NB4 (cell line): ENCODE measurements around the gene IL17REL.

Experiments
- DNase-seq: peaks from one replicate; pipeline ENCODE4 v3.0.0; 2010; ENCODE audit warnings: low read depth
- H3K4me3 ChIP-seq: one replicate; pipeline ENCODE4 v1.5.1; 2011; ENCODE audit warnings: mild to moderate bottlenecking, low read depth, low read length, moderate library complexity
- MYC ChIP-seq: IDR thresholded peaks from 2 replicates; pipeline ENCODE4 v1.6.1; 2011; ENCODE audit warnings: low read depth, low read length
- POLR2A ChIP-seq: IDR thresholded peaks from 2 replicates; pipeline ENCODE4 v1.6.1; 2011; ENCODE audit warnings: mild to moderate bottlenecking; ENCODE audit not compliant: insufficient read length; ENCODE audit errors: extremely low read depth
- TF ChIP-seq, protein P1 (sequence below): IDR thresholded peaks from one replicate; pipeline ENCODE4 v1.5.1; 2012; ENCODE audit warnings: low read depth, low read length
- TF ChIP-seq, protein P2 (sequence below): IDR thresholded peaks from 2 replicates; pipeline ENCODE4 v1.6.1; 2011; ENCODE audit warnings: low read depth, low read length

IL17REL gene

DNA sequence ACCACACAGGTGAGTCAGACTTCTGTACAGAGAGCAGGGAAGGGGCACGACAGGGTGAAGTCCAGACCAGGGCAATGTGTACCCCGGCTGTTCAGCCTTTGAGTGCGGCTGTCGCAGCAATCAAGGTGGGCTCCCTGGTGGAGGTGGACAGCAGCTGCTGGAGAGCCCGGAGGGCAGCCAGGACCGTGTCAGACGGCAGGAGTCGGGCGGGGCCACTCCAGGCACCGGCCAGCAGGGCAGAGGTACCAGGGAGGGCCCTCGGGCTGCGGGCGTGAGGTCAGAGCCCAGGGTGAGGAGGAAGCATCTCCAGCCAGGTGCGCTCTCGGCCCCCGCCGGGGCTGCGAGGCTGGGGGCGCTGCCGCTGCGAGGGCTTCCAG, 52.8 kb downstream of the IL17REL start:
- TF ChIP-seq, protein P1, sequence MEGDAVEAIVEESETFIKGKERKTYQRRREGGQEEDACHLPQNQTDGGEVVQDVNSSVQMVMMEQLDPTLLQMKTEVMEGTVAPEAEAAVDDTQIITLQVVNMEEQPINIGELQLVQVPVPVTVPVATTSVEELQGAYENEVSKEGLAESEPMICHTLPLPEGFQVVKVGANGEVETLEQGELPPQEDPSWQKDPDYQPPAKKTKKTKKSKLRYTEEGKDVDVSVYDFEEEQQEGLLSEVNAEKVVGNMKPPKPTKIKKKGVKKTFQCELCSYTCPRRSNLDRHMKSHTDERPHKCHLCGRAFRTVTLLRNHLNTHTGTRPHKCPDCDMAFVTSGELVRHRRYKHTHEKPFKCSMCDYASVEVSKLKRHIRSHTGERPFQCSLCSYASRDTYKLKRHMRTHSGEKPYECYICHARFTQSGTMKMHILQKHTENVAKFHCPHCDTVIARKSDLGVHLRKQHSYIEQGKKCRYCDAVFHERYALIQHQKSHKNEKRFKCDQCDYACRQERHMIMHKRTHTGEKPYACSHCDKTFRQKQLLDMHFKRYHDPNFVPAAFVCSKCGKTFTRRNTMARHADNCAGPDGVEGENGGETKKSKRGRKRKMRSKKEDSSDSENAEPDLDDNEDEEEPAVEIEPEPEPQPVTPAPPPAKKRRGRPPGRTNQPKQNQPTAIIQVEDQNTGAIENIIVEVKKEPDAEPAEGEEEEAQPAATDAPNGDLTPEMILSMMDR = no peak
- H3K4me3 ChIP-seq = peak overlapping the region; percentile 42
- DNase-seq = no peak

DNA sequence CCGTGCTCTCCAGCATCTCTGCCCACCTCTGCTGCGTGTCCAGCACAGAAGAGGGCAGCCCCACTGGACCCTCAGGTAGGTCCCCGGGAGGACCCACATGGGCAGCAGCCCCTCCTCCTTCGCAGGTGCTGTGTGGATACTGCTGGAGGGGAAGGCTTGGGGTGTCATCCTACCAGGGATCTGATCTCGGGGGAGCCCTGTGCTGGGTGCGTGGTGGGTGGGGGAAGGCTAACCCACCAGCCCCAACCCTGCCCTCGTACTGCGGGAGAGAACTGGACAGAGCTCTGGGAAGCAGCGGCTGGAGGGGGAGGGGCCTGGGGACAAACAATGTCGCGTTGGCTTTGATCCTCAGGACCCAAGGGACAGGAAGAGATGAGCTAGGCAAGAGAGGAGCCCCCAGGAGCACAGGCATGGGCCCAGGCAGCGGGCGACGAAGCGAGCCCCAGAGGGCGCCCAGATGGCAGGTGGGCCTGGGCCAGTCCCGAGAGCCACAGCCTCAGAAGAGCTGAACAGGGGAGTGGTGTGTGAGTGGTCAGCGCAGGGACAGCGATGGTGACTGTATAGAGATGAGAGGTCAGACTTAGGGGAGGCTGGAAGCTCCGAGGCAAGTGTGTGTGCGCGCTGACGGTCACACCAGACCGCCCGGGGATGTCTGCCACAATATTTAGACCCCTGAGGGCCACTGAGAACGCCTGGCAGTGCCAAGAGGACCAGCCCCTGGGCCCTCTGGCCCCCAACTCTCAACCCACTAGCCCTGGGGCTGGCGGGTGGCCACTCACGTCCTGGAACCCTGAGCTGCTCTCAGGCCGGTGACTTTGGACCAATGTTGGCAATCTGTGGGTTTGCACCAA, 53.4 kb downstream of the IL17REL start:
- H3K4me3 ChIP-seq = peak overlapping the region; percentile 42
- no peak for DNase-seq
- TF ChIP-seq, protein P1 = no peak
- TF ChIP-seq MYC (no peak), POLR2A (no peak)
- TF ChIP-seq, protein P2, sequence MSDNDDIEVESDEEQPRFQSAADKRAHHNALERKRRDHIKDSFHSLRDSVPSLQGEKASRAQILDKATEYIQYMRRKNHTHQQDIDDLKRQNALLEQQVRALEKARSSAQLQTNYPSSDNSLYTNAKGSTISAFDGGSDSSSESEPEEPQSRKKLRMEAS = no peak

DNA sequence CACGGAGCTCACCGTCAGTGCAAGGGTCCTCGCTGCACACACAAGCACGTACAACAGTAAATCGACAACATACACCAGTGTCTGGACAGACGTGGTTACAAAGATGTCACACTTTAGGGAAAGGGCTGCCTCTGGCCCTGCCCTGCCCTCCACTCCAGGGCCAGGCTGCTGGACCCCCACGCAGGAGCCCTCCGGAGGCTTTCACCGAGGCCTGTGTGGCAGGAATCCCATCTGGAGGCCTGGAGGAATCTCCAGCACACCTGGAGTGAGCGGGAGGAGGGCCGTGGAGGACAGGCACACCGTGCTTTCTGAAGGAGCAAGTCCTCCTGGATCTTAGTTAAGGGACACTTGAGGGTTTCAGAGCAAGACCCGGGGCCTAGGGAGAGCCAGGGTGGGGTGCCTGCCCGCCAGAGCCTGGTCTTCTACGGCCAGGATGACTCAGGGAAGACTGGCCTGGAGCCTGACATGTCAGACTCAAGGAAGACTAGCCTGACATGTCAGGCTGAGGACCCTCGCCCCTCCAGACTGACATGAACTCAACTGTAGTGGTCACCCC, 54.1 kb downstream of the IL17REL start:
- TF ChIP-seq, protein P1 = no peak
- TF ChIP-seq MYC (no peak), POLR2A (no peak)
- TF ChIP-seq, protein P2 = no peak

DNA sequence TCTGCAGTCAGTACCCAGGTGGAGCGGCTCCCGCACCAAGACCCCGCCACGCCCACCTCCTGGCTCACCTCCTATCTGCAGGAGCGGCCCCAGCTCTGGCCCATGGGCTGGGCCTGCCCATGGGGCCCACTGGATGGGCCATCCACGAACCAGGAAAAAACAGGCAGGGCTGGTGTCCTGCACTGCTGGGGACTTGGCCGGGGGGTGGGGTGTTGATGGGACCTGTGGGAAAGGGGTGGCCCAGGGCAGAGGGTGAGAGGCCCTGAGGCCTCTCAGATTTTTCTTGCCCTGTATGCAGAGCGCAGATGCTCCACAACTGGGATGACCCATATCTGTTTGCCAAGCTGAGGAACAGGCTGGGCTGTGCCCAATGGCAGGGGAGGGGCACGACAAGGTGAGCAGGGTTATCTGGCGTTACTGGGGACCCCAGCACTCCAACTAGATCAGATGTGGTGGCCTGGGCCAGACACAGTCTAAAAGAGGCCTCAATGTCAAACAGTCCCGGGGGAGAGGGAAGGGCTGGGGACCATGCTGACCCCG, 54.7 kb downstream of the IL17REL start:
- TF ChIP-seq POLR2A (no peak), MYC (no peak)
- no peak for DNase-seq
- no peak overlapping the region for H3K4me3 ChIP-seq

More for the DNA sequence above, 54.1 kb downstream of the IL17REL start:
- H3K4me3 ChIP-seq = no peak overlapping the region
- DNase-seq = no peak

DNA sequence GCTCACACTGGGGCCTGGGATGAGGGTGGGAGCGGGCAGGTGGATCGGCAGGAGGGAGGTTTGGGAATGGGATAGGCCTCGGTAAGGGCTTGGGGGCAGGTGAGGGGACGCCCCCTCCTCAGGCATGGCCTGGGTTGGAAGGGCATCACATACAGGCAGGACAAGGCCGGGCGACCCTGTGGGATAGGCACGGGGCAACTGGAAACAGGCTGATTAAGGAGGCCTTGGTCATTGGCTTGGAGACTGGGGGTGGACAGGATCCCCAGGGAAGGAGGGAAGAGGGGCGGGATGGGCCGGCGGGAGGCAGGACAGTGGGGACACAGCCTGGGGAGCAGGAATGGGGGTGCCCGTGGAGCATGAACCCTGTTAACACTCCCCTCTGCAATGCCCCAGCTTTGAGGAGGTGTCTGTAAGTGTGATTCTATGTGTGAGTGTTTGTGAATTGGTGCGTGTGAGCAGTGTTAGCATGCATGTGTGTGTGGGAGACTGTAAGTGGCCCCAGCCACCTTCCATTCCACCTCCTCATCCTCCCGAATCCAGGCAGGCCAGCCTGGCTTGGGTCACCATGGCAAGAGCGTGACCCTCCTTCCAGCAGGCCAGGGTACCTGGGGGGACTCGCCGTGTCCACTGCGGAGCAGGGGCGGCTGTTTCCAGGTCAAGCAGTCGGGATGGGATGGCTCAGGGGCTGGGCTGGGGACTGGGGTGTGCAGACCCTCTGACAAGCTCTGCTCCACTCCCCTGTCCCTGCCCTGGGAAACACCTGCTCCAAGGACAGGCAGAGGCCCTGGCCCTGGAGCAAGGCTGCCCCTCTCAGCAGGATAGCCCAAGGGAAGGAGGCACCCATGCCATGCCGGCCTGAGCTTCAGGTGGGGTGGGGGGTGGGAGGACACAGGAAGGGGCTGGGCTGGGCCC, 55.4 kb downstream of the IL17REL start:
- TF ChIP-seq POLR2A (no peak), MYC (no peak)
- TF ChIP-seq, protein P2 = no peak
- TF ChIP-seq, protein P1 = no peak
- DNase-seq = no peak
- H3K4me3 ChIP-seq = no peak overlapping the region

DNA sequence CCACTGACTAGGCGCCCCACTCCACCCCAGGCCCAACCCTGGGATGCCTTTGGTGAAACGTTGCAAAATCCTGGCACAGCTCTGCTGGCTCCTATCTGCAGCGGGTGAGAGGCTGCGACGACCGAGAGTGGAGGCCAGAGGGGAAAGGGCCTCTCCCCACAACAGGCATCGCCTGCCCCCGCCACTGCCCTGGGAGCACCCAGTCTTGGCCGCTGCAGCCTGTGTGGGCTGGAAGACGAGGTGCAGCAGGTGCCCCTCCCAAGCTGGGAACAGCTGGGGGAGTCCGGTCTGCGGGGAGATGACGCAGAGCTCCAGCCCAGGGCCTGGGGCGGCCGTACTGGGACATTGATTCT, 56.2 kb downstream of the IL17REL start:
- DNase-seq = no peak
- H3K4me3 ChIP-seq = no peak overlapping the region
- TF ChIP-seq, protein P1 = no peak
- TF ChIP-seq MYC = no peak
- TF ChIP-seq POLR2A = no peak
- TF ChIP-seq, protein P2 = no peak
